DND-41 (cell line): ENCODE results near the gene XRCC2.

ENCODE experiments used
- ATAC-seq: fragments of 200-7000 bp; cut with Tn5 transposase; 3 replicates; pipeline ENCODE4 v1.9.1; 2021; ENCODE audit warnings: low read depth; ENCODE audit not compliant: insufficient read depth
- DNase-seq: peaks from one replicate; pipeline ENCODE4 v3.0.0-alpha.2; 2020
- H2AFZ ChIP-seq: 2 replicates; pipeline ENCODE4 v1.6.0; 2012; ENCODE audit warnings: low read depth, low read length
- H3K27ac ChIP-seq: 2 replicates; pipeline ENCODE4 v1.5.1; 2012; ENCODE audit warnings: low read length, inconsistent platforms
- H3K27me3 ChIP-seq: fragments of 200-600 bp; sonication (generic); 2 replicates; pipeline ENCODE4 v1.6.0; 2012; ENCODE audit warnings: low read length, mild to moderate bottlenecking, inconsistent platforms; ENCODE audit not compliant: insufficient read depth, poor library complexity
- H3K36me3 ChIP-seq: 2 replicates; pipeline ENCODE4 v1.5.1; 2012; ENCODE audit warnings: low read length, inconsistent platforms; ENCODE audit not compliant: insufficient read depth
- H3K4me1 ChIP-seq: 2 replicates; pipeline ENCODE4 v1.5.1; 2012; ENCODE audit warnings: mild to moderate bottlenecking, low read length; ENCODE audit not compliant: insufficient read depth
- H3K4me2 ChIP-seq: 2 replicates; pipeline ENCODE4 v1.6.0; 2012; ENCODE audit warnings: mild to moderate bottlenecking, moderate library complexity, low read length, inconsistent platforms; ENCODE audit not compliant: insufficient read depth
- H3K4me3 ChIP-seq, 2 experiments: fragments of 200-600 bp in 1 of 2; shearing (Covaris generic) in 1 of 2; 2 replicates each; pipeline ENCODE4 v1.5.1; 2012 to 2016; ENCODE audit warnings: inconsistent platforms in 2 of 2, low read length in 2 of 2, mild to moderate bottlenecking in 2 of 2, low read depth in 1 of 2, moderate library complexity in 1 of 2
- H3K79me2 ChIP-seq: 2 replicates; pipeline ENCODE4 v1.6.0; 2012; ENCODE audit warnings: low read length, inconsistent platforms; ENCODE audit not compliant: insufficient read depth
- H3K9ac ChIP-seq: 2 replicates; pipeline ENCODE4 v1.6.0; 2012; ENCODE audit warnings: low read depth, mild to moderate bottlenecking, inconsistent platforms, low read length, moderate library complexity
- H3K9me3 ChIP-seq: 2 replicates; pipeline ENCODE4 v1.5.1; 2012; ENCODE audit warnings: low read length, moderate library complexity, mild to moderate bottlenecking, inconsistent platforms; ENCODE audit not compliant: insufficient read depth, severe bottlenecking
- H4K20me1 ChIP-seq: 2 replicates; pipeline ENCODE4 v1.6.0; 2012; ENCODE audit warnings: low read length; ENCODE audit not compliant: insufficient read depth
- CTCF ChIP-seq: IDR thresholded peaks from 2 replicates; pipeline ENCODE4 v1.5.1; 2012; ENCODE audit warnings: borderline replicate concordance, low read length, moderate library complexity, mild to moderate bottlenecking; ENCODE audit not compliant: poor library complexity, severe bottlenecking; ENCODE audit errors: extremely low read depth
- EZH2 ChIP-seq: IDR thresholded peaks from 3 replicates; pipeline ENCODE4 v1.6.1; 2012; ENCODE audit warnings: borderline replicate concordance, low read depth, mild to moderate bottlenecking, moderate library complexity, low read length, inconsistent platforms; ENCODE audit not compliant: severe bottlenecking

Gene XRCC2

GRCh38 chr7:152637920-152638580, 37.9 kb downstream of the XRCC2 start:
- DNase-seq (no peak), ATAC-seq (no peak)
- Histone ChIP-seq H3K9me3 (no peaks in the 10 kb centered on the region), H2AFZ (no peak overlapping the region), H3K27me3 (no peaks in the 10 kb centered on the region), H4K20me1 (no peaks in the 10 kb centered on the region; the same call in 1 of the 2 replicates), H3K4me1 (no peaks in the 10 kb centered on the region), H3K9ac (no peak overlapping the region), H3K79me2 (no peaks in the 10 kb centered on the region), H3K36me3 (no peaks in the 10 kb centered on the region), H3K4me2 (no peak overlapping the region), H3K4me3 (no peak overlapping the region), H3K27ac (no peak overlapping the region)
- TF ChIP-seq CTCF (no peak), EZH2 (no peak)

GRCh38 chr7:152637161-152637560, 38.8 kb downstream of the XRCC2 start:
- TF ChIP-seq EZH2 (no peak), CTCF (no peak)
- no peak overlapping the region for H3K9ac ChIP-seq
- no peaks in the 10 kb centered on the region for H3K9me3 ChIP-seq
- no peaks in the 10 kb centered on the region for H3K27me3 ChIP-seq
- ATAC-seq: no peak
- DNase-seq: no peak
- H3K4me2 ChIP-seq: no peak overlapping the region
- no peaks in the 10 kb centered on the region for H3K79me2 ChIP-seq
- no peaks in the 10 kb centered on the region; the same call in 1 of the 2 replicates for H4K20me1 ChIP-seq
- H3K27ac ChIP-seq: no peak overlapping the region
- no peaks in the 10 kb centered on the region for H3K36me3 ChIP-seq
- no peak overlapping the region for H3K4me3 ChIP-seq
- H2AFZ ChIP-seq: no peak overlapping the region
- no peaks in the 10 kb centered on the region for H3K4me1 ChIP-seq

- no peak for TF ChIP-seq CTCF
- no peak for TF ChIP-seq EZH2
Observed at GRCh38 chr7:152636441-152636840, 39.5 kb downstream of the XRCC2 start.

GRCh38 chr7:152633504-152633903, 42.4 kb downstream of the XRCC2 start:
- no peaks in the 10 kb centered on the region for H3K27me3 ChIP-seq
- DNase-seq: no peak
- ATAC-seq: no peak
- H3K4me2 ChIP-seq: no peak overlapping the region
- no peak overlapping the region for H3K27ac ChIP-seq
- no peaks in the 10 kb centered on the region for H3K36me3 ChIP-seq
- no peaks in the 10 kb centered on the region for H3K9me3 ChIP-seq
- no peak overlapping the region for H2AFZ ChIP-seq
- H4K20me1 ChIP-seq: no peaks in the 10 kb centered on the region
- no peak for TF ChIP-seq CTCF
- no peak for TF ChIP-seq EZH2
- no peaks in the 10 kb centered on the region for H3K79me2 ChIP-seq
- no peaks in the 10 kb centered on the region for H3K4me1 ChIP-seq
- no peak overlapping the region for H3K9ac ChIP-seq
- no peak overlapping the region for H3K4me3 ChIP-seq

More at GRCh38 chr7:152636441-152636840, 39.5 kb downstream of the XRCC2 start:
- Histone ChIP-seq H3K4me1 (no peaks in the 10 kb centered on the region), H2AFZ (no peak overlapping the region), H3K79me2 (no peaks in the 10 kb centered on the region), H3K9ac (no peak overlapping the region), H3K27me3 (no peaks in the 10 kb centered on the region), H3K27ac (no peak overlapping the region), H4K20me1 (no peaks in the 10 kb centered on the region; the same call in 1 of the 2 replicates), H3K36me3 (no peaks in the 10 kb centered on the region), H3K4me3 (no peak overlapping the region), H3K4me2 (no peak overlapping the region), H3K9me3 (no peaks in the 10 kb centered on the region)
- no peak for DNase-seq
- no peak for ATAC-seq
